Neural cell (in vitro differentiated cells): ENCODE measurements around the gene SPATA3. TPM values are rescaled to one million over a fixed set of nuclear protein-coding genes. Genes with fewer than 3 reads are reported as not detected.

ENCODE experiments used
- H2AFZ ChIP-seq: fragments of 200-600, 300-800 bp; sonication (generic), shearing (Covaris generic); 2 replicates; pipeline ENCODE4 v1.6.0; 2014; ENCODE audit warnings: low read depth, mild to moderate bottlenecking, antibody characterized with exemption, low read length, moderate library complexity
- H3F3A ChIP-seq: fragments of 200-600 bp; shearing (Covaris generic); 2 replicates; pipeline ENCODE4 v1.6.1; 2016; ENCODE audit warnings: mild to moderate bottlenecking, moderate library complexity, mixed read lengths, antibody characterized with exemption, low read length; ENCODE audit not compliant: insufficient read depth, poor library complexity, severe bottlenecking
- H3K27ac ChIP-seq: fragments of 200-600, 300-800 bp; sonication (generic), shearing (Covaris generic); 2 replicates; pipeline ENCODE4 v1.5.1; 2014; ENCODE audit warnings: mild to moderate bottlenecking, low read length, moderate library complexity
- H3K27me3 ChIP-seq: fragments of 300-800, 200-600 bp; sonication (generic), shearing (Covaris generic); 2 replicates; pipeline ENCODE4 v1.6.0; 2014; ENCODE audit warnings: mild to moderate bottlenecking, low read depth, low read length, moderate library complexity; ENCODE audit not compliant: insufficient read depth
- H3K36me3 ChIP-seq: fragments of 300-800, 200-600 bp; sonication (generic), shearing (Covaris generic); 2 replicates; pipeline ENCODE4 v1.5.1; 2014; ENCODE audit warnings: mild to moderate bottlenecking, antibody characterized with exemption, low read length, moderate library complexity; ENCODE audit not compliant: insufficient read depth
- H3K4me2 ChIP-seq: fragments of 300-800, 200-600 bp; sonication (generic), shearing (Covaris generic); 2 replicates; pipeline ENCODE4 v1.6.0; 2014; ENCODE audit warnings: mild to moderate bottlenecking, low read length
- H3K4me3 ChIP-seq: fragments of 300-800, 200-600 bp; sonication (generic), shearing (Covaris generic); 2 replicates; pipeline ENCODE4 v1.5.1; 2014; ENCODE audit warnings: mild to moderate bottlenecking, low read length, moderate library complexity
- H3K79me2 ChIP-seq: fragments of 200-600 bp; shearing (Covaris generic); replicated peaks from 2 replicates; pipeline ENCODE4 v1.6.0; 2014; ENCODE audit warnings: mild to moderate bottlenecking, low read length, moderate library complexity; ENCODE audit not compliant: insufficient read depth
- H3K9ac ChIP-seq: fragments of 300-800, 200-600 bp; sonication (generic), shearing (Covaris generic); 2 replicates; pipeline ENCODE4 v1.6.1; 2016; ENCODE audit warnings: mild to moderate bottlenecking, low read length, mixed read lengths
- H3K9me2 ChIP-seq: fragments of 200-600 bp; shearing (Covaris generic); 2 replicates; pipeline ENCODE4 v1.6.1; 2016; ENCODE audit warnings: mild to moderate bottlenecking, low read length, mixed read lengths; ENCODE audit not compliant: insufficient read depth
- H3K9me3 ChIP-seq: fragments of 200-600, 300-800 bp; sonication (generic), shearing (Covaris generic); 2 replicates; pipeline ENCODE4 v1.6.1; 2016; ENCODE audit warnings: mild to moderate bottlenecking, mixed run types, low read length, moderate library complexity, mixed read lengths
- H4K20me1 ChIP-seq: fragments of 200-600 bp; shearing (Covaris generic); 2 replicates; pipeline ENCODE4 v1.6.1; 2016; ENCODE audit warnings: mild to moderate bottlenecking, mixed run types; ENCODE audit not compliant: insufficient read depth
- EP300 ChIP-seq: fragments of 450-650 bp; conservative IDR thresholded peaks from 2 replicates; pipeline ENCODE4 v1.6.1; 2014; ENCODE audit warnings: antibody characterized with exemption, mild to moderate bottlenecking, moderate library complexity; ENCODE audit not compliant: poor library complexity, severe bottlenecking
- EZH2 ChIP-seq: fragments of 200-600, 300-800 bp; shearing (Covaris generic), sonication (generic); IDR thresholded peaks from 2 replicates; pipeline ENCODE4 v1.6.1; 2014; ENCODE audit warnings: antibody characterized with exemption, low read length, borderline replicate concordance, mild to moderate bottlenecking; ENCODE audit not compliant: insufficient read depth, poor library complexity, severe bottlenecking
- MXI1 ChIP-seq: fragments of 450-650 bp; conservative IDR thresholded peaks from 2 replicates; pipeline ENCODE4 v1.6.1; 2014; ENCODE audit warnings: antibody characterized with exemption, mild to moderate bottlenecking; ENCODE audit not compliant: poor library complexity, severe bottlenecking
- POLR2AphosphoS5 ChIP-seq: IDR thresholded peaks from 2 replicates; pipeline ENCODE4 v1.6.1; 2012
- RAD21 ChIP-seq: fragments of 450-650 bp; conservative IDR thresholded peaks from 2 replicates; pipeline ENCODE4 v1.6.1; 2014; ENCODE audit warnings: antibody characterized with exemption, mild to moderate bottlenecking, moderate library complexity
- SMC3 ChIP-seq: fragments of 450-650 bp; conservative IDR thresholded peaks from 2 replicates; pipeline ENCODE4 v1.6.1; 2014; ENCODE audit warnings: antibody characterized with exemption, mild to moderate bottlenecking, moderate library complexity; ENCODE audit not compliant: poor library complexity
- TAF1 ChIP-seq: IDR thresholded peaks from 2 replicates; pipeline ENCODE4 v1.6.1; 2012; ENCODE audit warnings: low read depth
- polyA plus RNA-seq: library from polyadenylated mRNA; depleted of rRNA; stranded (reverse); fragments of >200 nt; gene quantifications from 2 replicates; pipeline ENCODE4 v1.2.3, GENCODE V29; 2014
- TF ChIP-seq, protein P1 (sequence below): IDR thresholded peaks from 2 replicates; pipeline ENCODE4 v1.6.1; 2012; ENCODE audit warnings: borderline replicate concordance
- TF ChIP-seq, protein P2 (sequence below): fragments of 450-650 bp; IDR thresholded peaks from 2 replicates; pipeline ENCODE4 v1.5.1; 2014; ENCODE audit warnings: antibody characterized with exemption, mild to moderate bottlenecking, moderate library complexity; ENCODE audit not compliant: poor library complexity, severe bottlenecking

SPATA3 gene
- polyA plus RNA-seq, 1 donor from 2014 or later, result not detected

DNA sequence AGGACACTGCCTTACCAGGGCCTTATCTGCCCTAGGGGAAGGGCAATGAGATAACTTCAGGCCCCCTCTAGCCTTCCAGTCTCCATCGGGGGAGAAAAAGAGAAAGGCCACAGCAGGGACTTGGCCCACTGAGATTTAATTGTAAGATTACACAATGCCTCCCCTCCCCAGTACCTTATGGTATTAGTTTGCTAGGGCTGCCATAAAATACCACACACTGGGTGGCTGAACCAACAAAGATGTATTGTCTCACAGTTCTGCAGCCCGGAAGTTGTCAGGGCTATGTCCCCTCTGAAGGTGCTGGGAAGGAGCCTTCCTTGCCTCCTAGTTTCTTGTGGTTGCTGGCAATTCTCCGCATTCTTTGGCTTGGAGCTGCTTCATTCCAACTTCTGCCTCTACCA is 34.8 kb upstream of the SPATA3 start:
- H2AFZ ChIP-seq, result no peak overlapping the region
- H3K4me2 ChIP-seq, result no peak overlapping the region
- no peaks in the 10 kb centered on the region for H3K9me3 ChIP-seq
- H3K79me2 ChIP-seq, result no peaks in the 10 kb centered on the region
- no peaks in the 10 kb centered on the region for H4K20me1 ChIP-seq
- TF ChIP-seq EP300, result no peak
- no peak for TF ChIP-seq RAD21
- TF ChIP-seq, protein P1, sequence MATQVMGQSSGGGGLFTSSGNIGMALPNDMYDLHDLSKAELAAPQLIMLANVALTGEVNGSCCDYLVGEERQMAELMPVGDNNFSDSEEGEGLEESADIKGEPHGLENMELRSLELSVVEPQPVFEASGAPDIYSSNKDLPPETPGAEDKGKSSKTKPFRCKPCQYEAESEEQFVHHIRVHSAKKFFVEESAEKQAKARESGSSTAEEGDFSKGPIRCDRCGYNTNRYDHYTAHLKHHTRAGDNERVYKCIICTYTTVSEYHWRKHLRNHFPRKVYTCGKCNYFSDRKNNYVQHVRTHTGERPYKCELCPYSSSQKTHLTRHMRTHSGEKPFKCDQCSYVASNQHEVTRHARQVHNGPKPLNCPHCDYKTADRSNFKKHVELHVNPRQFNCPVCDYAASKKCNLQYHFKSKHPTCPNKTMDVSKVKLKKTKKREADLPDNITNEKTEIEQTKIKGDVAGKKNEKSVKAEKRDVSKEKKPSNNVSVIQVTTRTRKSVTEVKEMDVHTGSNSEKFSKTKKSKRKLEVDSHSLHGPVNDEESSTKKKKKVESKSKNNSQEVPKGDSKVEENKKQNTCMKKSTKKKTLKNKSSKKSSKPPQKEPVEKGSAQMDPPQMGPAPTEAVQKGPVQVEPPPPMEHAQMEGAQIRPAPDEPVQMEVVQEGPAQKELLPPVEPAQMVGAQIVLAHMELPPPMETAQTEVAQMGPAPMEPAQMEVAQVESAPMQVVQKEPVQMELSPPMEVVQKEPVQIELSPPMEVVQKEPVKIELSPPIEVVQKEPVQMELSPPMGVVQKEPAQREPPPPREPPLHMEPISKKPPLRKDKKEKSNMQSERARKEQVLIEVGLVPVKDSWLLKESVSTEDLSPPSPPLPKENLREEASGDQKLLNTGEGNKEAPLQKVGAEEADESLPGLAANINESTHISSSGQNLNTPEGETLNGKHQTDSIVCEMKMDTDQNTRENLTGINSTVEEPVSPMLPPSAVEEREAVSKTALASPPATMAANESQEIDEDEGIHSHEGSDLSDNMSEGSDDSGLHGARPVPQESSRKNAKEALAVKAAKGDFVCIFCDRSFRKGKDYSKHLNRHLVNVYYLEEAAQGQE, result no peak
- no peak for TF ChIP-seq POLR2AphosphoS5
- TF ChIP-seq, protein P2, sequence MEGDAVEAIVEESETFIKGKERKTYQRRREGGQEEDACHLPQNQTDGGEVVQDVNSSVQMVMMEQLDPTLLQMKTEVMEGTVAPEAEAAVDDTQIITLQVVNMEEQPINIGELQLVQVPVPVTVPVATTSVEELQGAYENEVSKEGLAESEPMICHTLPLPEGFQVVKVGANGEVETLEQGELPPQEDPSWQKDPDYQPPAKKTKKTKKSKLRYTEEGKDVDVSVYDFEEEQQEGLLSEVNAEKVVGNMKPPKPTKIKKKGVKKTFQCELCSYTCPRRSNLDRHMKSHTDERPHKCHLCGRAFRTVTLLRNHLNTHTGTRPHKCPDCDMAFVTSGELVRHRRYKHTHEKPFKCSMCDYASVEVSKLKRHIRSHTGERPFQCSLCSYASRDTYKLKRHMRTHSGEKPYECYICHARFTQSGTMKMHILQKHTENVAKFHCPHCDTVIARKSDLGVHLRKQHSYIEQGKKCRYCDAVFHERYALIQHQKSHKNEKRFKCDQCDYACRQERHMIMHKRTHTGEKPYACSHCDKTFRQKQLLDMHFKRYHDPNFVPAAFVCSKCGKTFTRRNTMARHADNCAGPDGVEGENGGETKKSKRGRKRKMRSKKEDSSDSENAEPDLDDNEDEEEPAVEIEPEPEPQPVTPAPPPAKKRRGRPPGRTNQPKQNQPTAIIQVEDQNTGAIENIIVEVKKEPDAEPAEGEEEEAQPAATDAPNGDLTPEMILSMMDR, result no peak
- TF ChIP-seq MXI1, result no peak
- TF ChIP-seq TAF1, result no peak
- TF ChIP-seq EZH2, result no peak
- TF ChIP-seq SMC3, result no peak
- H3K27ac ChIP-seq, result no peak overlapping the region
- H3F3A ChIP-seq, result no peaks in the 10 kb centered on the region
- no peak overlapping the region for H3K9ac ChIP-seq
- no peaks in the 10 kb centered on the region for H3K9me2 ChIP-seq
- peaks cover 22% of the 10 kb centered on the region for H3K27me3 ChIP-seq
- H3K4me3 ChIP-seq, result no peak overlapping the region
- no peaks in the 10 kb centered on the region for H3K36me3 ChIP-seq

DNA sequence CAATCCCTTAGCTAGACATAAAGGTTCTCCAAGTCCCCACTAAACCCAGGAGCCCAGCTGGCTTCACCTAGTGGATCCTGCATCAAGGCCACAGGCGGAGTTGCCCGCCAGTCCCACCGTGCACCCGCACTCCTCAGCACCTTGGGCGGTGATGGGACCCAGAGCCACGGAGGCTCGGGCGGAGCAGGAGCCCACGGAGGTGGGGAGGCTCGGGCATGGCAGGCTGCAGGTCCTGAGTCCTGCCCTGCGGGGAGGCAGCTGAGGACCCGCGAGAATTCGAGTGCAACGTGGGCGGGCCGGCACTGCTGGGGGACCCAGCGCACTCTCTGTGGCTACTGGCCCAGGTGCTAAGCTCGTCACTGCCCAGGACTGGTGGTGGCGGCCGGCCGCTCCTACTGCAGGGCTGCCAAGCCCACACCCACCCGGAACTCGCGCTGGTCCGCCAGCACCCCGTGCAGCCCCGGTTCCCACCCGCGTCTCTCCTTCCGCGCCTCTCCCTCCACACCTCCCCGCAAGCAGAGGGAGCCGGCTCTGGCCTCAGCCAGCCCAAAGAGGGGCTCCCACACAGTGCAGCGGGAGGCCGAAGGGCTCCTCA is 31.7 kb upstream of the SPATA3 start:
- no peaks in the 10 kb centered on the region for H3F3A ChIP-seq
- no peak overlapping the region for H3K4me3 ChIP-seq
- H3K9ac ChIP-seq, result no peak overlapping the region
- no peak overlapping the region for H3K27ac ChIP-seq
- H3K4me2 ChIP-seq, result no peak overlapping the region
- no peaks in the 10 kb centered on the region for H3K27me3 ChIP-seq
- no peaks in the 10 kb centered on the region for H3K9me2 ChIP-seq
- H2AFZ ChIP-seq, result no peak overlapping the region
- no peaks in the 10 kb centered on the region for H3K9me3 ChIP-seq
- no peaks in the 10 kb centered on the region for H3K36me3 ChIP-seq
- H4K20me1 ChIP-seq, result no peaks in the 10 kb centered on the region
- no peaks in the 10 kb centered on the region for H3K79me2 ChIP-seq
- TF ChIP-seq EZH2 (no peak), TAF1 (no peak), SMC3 (no peak)
- TF ChIP-seq, protein P2, result no peak
- TF ChIP-seq, protein P1, result no peak
